GM12892 (cell line): ENCODE data around the gene B3GALT4.
"Not testable (repeated sequence)": the region's sequence is repeated elsewhere in the genome, so short reads cannot be mapped to it uniquely, and the experiment has no call there.

ENCODE experiments used
- DNase-seq: peaks from one replicate; pipeline ENCODE4 v3.0.0; 2011; ENCODE audit not compliant: insufficient read length
- FAIRE-seq: peaks from 2 replicates; lab custom pipeline; 2011; peaks lifted over from hg19 to GRCh38; lab: Jason Lieb, UNC
- POLR2A ChIP-seq: IDR thresholded peaks from 2 replicates; pipeline ENCODE4 v1.6.1; 2011; ENCODE audit warnings: low read depth, low read length, control low read depth
- POLR2AphosphoS5 ChIP-seq: IDR thresholded peaks from 2 replicates; pipeline ENCODE4 v1.6.1; 2011; ENCODE audit warnings: low read depth, low read length, control low read depth
- TAF1 ChIP-seq: IDR thresholded peaks from 2 replicates; pipeline ENCODE4 v1.6.1; 2011; ENCODE audit warnings: low read depth, mild to moderate bottlenecking, control low read depth, low read length, borderline replicate concordance

The B3GALT4 gene

GRCh38 chr6:33273129-33273923 is 3.6 kb upstream of the B3GALT4 start:
- FAIRE-seq (no peak), DNase-seq (no peak)
- TF ChIP-seq POLR2AphosphoS5 (no peak; the same call in 1 of the 2 replicates), POLR2A (peak; percentile 55), TAF1 (no peak)

- FAIRE-seq = no peak
- TF ChIP-seq POLR2A = peak; percentile 69
- no peak for TF ChIP-seq TAF1
- TF ChIP-seq POLR2AphosphoS5 = peak; percentile 18
- no peak for DNase-seq
These were observed 2.7 kb upstream of the B3GALT4 start for GRCh38 chr6:33273924-33274902.

- peak; percentile 34; the same call in 1 of the 2 replicates for TF ChIP-seq POLR2A
- FAIRE-seq, DNase-seq: not testable (repeated sequence)
These were observed 935 bp upstream of the B3GALT4 start for GRCh38 chr6:33275795-33276580.

- DNase-seq = no peak
- TF ChIP-seq TAF1 (no peak), POLR2A (no peak), POLR2AphosphoS5 (no peak)
- no peak for FAIRE-seq
These were observed 401 bp upstream of the B3GALT4 start for GRCh38 chr6:33276581-33276863.

- no peak for TF ChIP-seq TAF1
- TF ChIP-seq POLR2AphosphoS5 = peak; percentile 69; the same call in 1 of the 2 replicates
- DNase-seq = peak; percentile 66
These were observed 904 bp downstream of the B3GALT4 start for GRCh38 chr6:33277663-33278391.

GRCh38 chr6:33278392-33278741 is 1.4 kb downstream of the B3GALT4 start:
- TF ChIP-seq TAF1 (no peak), POLR2AphosphoS5 (no peak), POLR2A (no peak)
- DNase-seq (no peak), FAIRE-seq (no peak)

More at GRCh38 chr6:33277663-33278391, 904 bp downstream of the B3GALT4 start:
- peak; percentile 70 for FAIRE-seq

GRCh38 chr6:33278810-33279209 is 1.9 kb downstream of the B3GALT4 start:
- FAIRE-seq (no peak), DNase-seq (no peak)
- TF ChIP-seq TAF1 = no peak
- no peak for TF ChIP-seq POLR2A

- TF ChIP-seq TAF1 = no peak
- TF ChIP-seq POLR2A = peak; percentile 31; the same call in 1 of the 2 replicates
- peak; percentile 39; the same call in 1 of the 2 replicates for TF ChIP-seq POLR2AphosphoS5
- FAIRE-seq = no peak
- no peak for DNase-seq
These were observed 2.4 kb downstream of the B3GALT4 start for GRCh38 chr6:33279257-33279695.

- no peak for DNase-seq
- TF ChIP-seq TAF1 = no peak
- TF ChIP-seq POLR2A = no peak
- no peak; the same call in 1 of the 2 replicates for TF ChIP-seq POLR2AphosphoS5
- no peak for FAIRE-seq
These were observed 3.1 kb downstream of the B3GALT4 start for GRCh38 chr6:33279971-33280511.

GRCh38 chr6:33280539-33280938 is 3.6 kb downstream of the B3GALT4 start:
- TF ChIP-seq TAF1 (no peak), POLR2AphosphoS5 (no peak), POLR2A (no peak)
- no peak for DNase-seq
- FAIRE-seq = no peak

GRCh38 chr6:33285214-33285613 is 8.3 kb downstream of the B3GALT4 start:
- DNase-seq, FAIRE-seq: not testable (repeated sequence)
